K562 (cell line): ENCODE measurements around the gene PPM1H. TPM values are rescaled to one million over a fixed set of nuclear protein-coding genes. Genes with fewer than 3 reads are reported as not detected.

Source experiments
- ZNF24 ChIP-seq: fragments of 450-650 bp; IDR thresholded peaks from 2 replicates; pipeline ENCODE4 v1.6.1; 2016
- ZNF318 ChIP-seq, 2 experiments: fragments of 450-650 bp; IDR thresholded peaks; 2 replicates each; pipeline ENCODE4 v1.6.1; 2016; ENCODE audit warnings: mild to moderate bottlenecking in 2 of 2, borderline replicate concordance in 1 of 2, low read depth in 1 of 2, moderate library complexity in 1 of 2
- polyA plus RNA-seq, 8 experiments: library from polyadenylated mRNA; depleted of rRNA in 4 of 8; stranded (reverse) in 5 of 8; unstranded in 3 of 8; fragments of >200 nt; fragmentation: Nextera tagmentation in 2 of 8; fragmentation: Illumina TruSeq in 1 of 8; extraction: Ambion mirVana in 2 of 8; extraction: Trizol in 1 of 8; gene quantifications; 2 replicates each; pipeline versions ENCODE4 v1.2.1 to v1.2.3, GENCODE V29; 2011 to 2014; ENCODE audit warnings: inconsistent platforms in 1 of 8, missing spikeins in 1 of 8
- total RNA-seq, 7 experiments: library from RNA; depleted of rRNA in 6 of 7; stranded (reverse); fragments of >200 nt in 6 of 7; fragmentation: Illumina TruSeq in 2 of 7; extraction: Trizol in 2 of 7; gene quantifications; 2 replicates each; pipeline versions ENCODE4 v1.2.1 to v1.2.3, GENCODE V29; 2011 to 2021; ENCODE audit warnings: low replicate concordance in 1 of 7

Gene PPM1H
- total and polyA plus RNA-seq, 9 of the 15 experiments (the other 6 are each of a cell fraction or from before 2014, with no cell fraction given): 5.3 to 29.3 (median 11.3) TPM

GRCh38 chr12:62701492-62701891, 233.5 kb downstream of the PPM1H start (continued):
- TF ChIP-seq ZNF318 (IDR thresholded peaks at IDR 0.05; ENCODE audit: borderline replicate concordance in 1 of 2, low read depth in 1 of 2): no peak
- TF ChIP-seq ZNF24: no peak
